OCI-M2 (cell line): ENCODE data around the gene MAPK14.

Experiments used
- DNase-seq: peaks from one replicate; lab custom pipeline; 2025; ENCODE audit not compliant: unreplicated experiment; lab: John Stamatoyannopoulos, UW

Gene MAPK14

DNA sequence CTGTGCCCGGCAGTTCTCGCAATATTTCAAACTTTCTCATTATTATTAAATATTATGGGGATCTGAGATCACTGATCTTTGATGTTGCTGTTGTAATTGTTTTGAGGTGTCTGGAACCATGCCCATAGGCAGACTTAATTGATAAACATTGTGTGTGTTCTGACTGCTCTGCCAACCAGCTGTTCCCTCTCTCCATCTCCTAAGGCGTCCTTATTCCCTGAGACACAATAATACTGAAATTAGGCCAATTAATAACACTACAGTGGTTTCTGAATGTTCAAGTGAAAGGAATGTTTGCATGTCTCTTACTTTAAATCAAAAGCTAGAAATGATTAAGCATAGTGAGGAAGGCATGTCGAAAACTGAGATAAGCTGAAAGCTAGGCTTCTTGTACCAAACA is 7.6 kb downstream of the MAPK14 start:
- no peak for DNase-seq

GRCh38 chr6:36038120-36038876 is 10.7 kb downstream of the MAPK14 start:
- DNase-seq = no peak

GRCh38 chr6:36039112-36039511 is 11.5 kb downstream of the MAPK14 start:
- DNase-seq = no peak

GRCh38 chr6:36040958-36041357 is 13.3 kb downstream of the MAPK14 start:
- no peak for DNase-seq

DNA sequence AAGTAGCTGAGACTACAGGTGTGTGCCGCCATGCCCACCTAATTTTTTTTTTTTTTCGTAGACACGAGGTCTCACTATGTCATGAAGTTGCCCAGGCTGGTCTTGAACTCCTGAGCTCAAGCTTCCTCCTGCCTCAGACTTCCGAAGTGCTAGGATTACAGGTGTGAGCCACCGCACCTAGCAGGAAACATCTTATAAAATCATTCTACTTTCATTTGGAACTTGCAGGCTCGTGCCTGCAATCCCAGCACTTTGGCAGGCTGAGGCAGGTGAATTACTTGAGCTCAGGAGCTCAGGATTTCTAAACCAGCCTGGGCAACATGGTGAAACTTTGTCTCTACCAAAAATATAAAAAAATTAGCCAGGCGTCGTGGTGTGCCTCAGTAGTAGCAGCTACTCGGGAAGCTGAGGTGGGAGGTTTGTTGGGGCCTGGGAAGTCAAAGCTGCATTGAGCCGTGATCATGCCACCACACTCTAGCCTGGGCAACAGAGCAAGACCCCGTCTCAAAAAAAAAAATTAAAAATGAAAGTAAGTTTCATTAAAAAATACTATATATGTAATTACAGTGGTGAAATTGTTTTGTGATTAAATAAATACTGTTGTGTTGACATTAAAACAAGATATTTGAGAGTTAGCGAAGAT is 15.1 kb downstream of the MAPK14 start:
- no peak for DNase-seq

- DNase-seq = no peak
Observed at GRCh38 chr6:36049582-36049981, 22.0 kb downstream of the MAPK14 start.

- DNase-seq = no peak
Observed at GRCh38 chr6:36050305-36050704, 22.7 kb downstream of the MAPK14 start.

DNA sequence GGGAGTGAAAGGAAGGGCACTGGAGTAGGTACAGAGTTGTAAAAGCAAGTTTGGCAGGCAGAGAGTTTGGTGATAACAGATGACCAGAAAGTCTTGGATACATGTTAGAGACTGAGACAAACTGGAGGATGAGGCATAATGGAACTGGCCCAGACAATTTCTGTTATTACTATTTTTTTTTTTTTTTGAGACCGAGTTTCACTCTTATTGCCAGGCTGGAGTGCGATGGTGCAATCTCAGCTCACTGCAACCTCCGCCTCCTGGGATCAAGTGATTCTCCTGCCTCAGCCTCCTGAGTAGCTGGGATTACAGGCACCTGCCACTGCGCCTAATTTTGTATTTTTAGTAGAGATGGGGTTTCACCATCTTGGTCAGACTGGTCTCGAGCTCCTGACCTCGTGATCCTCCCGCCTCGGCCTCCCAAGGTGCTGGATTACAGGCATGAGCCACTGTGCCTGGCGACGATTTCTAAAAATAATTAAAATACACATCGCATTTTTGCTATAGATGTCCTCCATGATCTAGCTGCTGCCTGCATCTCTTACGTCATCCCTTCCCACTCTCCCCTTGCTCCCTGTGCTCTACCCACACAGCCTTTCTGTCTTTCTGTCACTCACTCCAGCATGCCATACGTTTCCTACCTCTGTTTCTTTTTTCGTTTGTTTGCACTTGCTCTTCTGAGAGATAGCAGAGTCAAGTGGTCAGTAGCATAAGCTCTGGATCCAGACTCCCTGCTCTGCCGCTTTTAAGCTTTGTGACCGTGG is 23.5 kb downstream of the MAPK14 start:
- no peak for DNase-seq

DNA sequence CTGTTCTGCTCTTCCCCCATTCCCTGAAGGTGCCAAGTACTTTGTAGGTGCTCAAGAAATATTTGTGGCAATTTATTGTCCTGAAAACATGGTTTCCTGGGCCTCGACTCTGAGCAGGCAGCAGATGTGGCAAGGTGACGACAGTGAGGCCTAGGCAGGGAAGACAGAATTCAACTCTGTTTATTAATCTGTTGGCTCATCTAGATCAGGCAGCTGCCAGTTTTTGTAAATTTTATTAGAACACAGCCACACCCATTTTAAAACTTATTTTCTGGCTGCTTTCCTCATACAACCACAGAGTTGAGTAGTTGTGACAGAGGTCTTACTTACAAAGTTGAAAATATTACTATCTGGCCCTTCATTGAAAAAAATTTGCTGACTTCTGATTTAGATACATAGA is 24.5 kb downstream of the MAPK14 start:
- DNase-seq = no peak

- DNase-seq = no peak
Observed at GRCh38 chr6:36053878-36054277, 26.3 kb downstream of the MAPK14 start.

GRCh38 chr6:36054415-36054814 is 26.8 kb downstream of the MAPK14 start:
- no peak for DNase-seq

- DNase-seq = no peak
Observed at GRCh38 chr6:36054956-36055355, 27.3 kb downstream of the MAPK14 start.

- DNase-seq = no peak
Observed at GRCh38 chr6:36056178-36056577, 28.6 kb downstream of the MAPK14 start.

DNA sequence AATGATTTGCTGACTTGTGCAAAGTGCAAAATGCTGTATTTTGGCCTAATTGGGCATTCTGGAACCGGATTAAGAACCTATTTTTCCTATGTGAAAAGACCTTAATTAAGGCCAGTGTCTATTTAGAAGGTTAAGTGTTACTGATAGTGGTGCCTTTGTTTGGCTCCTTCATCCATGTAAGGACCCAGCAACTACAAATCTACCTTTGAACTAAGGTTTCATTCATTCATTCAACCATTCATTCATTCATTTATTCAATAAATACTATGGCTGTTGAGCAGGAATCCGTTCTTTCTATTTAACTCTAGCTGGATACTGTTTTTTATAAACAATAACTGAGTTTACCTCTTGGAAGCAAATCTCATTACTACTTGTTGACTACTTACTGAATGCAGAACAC is 33.6 kb downstream of the MAPK14 start:
- no peak for DNase-seq

- no peak for DNase-seq
Observed at GRCh38 chr6:36062247-36062646, 34.6 kb downstream of the MAPK14 start.

DNA sequence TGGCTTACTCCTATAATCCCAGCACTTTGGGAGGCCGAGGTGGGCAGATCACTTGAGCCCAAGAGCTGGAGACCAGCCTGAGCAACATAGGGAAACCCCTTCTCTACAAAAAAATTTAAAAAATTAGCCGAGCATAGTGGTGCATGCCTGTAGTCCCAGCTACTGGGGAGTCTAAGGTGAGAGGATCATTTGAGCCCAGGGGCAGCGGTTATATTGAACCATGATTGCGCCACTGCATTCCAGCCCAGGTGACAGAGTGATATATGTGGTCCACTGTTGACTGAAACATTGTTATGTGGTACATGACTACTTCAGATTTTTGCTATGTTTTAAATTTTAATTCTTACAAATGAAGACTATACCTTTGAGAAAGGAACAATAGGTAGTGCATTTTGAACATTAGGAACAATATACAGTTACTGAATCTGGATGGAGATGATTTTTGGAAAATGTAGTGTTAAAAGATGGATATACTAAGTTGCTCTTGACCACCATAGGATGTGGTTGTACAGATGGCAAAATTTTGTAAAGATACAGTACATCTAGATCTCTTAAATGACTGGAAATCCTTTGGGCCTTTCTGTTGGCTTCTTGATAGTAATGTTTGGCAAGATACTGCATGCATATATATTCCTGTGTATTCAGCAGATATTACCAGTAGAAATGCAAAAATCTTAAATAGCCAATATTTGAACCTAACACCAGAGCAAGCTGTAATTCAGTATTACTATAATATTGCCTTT is 35.9 kb downstream of the MAPK14 start:
- no peak for DNase-seq

DNA sequence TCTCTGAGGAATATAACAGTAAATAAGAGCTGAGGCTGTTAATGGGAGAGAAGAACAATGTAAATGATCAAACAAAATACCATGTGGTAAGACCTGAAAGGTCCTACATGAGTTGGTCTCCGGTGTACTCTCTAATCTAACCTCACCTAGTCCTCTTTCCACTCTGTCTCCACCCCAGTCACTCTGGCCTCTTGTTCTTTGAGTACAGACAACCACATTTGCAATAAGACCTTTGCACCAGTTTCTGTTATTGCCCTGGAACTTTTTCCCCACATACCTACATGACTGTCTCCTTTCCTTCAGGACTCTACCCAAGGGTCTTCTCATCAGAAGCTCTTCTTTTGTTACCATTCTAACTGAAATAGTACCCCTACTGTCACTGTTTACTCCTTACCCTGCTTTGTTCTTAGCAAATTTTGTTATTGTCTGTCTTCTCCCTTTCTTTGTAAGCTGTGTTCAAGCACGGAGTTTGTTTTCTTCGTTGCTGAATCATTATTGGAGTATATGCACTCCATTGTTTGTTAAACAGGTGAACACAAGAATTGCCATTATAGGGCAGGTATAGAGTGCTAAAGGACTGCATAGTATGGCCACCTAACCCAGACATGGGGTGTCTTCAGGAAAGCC is 37.3 kb downstream of the MAPK14 start:
- no peak for DNase-seq

DNA sequence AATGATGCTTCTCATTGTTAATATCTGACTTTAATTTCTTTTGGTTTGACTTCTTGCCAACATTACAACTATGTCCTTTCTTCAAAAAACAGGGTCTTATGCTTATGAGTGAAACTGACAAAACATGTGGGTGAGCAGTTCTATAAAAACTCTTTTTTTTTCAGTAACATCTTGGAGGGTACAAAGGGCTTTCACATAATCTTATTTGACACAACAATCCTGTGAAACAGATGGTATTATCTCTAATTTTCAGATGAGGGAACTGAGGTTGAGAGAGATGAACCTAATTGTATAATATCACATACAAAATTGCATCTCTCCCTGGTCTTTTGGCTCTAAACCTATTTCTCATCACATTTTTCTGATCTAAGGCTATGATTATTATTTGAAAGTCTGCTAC is 38.3 kb downstream of the MAPK14 start:
- no peak for DNase-seq

- no peak for DNase-seq
Observed at GRCh38 chr6:36066817-36067216, 39.2 kb downstream of the MAPK14 start.

DNA sequence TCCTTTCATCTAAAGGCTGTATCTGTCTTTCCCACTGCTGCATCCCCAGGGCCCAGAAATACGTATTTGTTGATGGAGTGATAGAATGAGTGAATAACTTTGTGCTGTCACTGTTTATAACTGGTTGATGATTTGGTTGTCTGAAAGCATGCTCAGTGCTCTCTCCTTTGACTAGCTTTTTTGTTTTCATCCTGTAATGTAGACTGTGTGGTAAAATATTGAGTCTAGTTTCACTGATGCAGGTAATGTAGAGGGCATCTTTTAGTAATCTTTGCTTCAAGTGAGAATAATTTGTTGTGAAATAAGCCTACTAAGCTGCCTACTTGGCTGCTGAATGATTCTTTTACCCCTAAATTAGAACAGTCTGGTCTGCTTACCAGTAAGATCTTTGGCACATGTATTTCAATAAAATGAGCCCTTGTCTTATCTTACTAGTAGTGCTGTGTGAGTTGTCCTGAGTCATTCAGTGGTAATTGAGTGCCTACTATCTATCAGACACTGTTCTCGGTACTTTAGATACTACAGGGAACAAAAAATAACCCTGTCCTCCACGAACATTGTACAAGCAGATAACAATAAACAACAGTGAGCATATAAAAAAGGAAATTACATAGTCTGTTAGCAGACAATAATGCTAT is 39.9 kb downstream of the MAPK14 start:
- peak; percentile 40 for DNase-seq
